K562 (cell line): ENCODE data around the gene ABCA7. TPM values are rescaled to one million over a fixed set of nuclear protein-coding genes. Genes with fewer than 3 reads are reported as not detected.

Experiments
- CCAR2 ChIP-seq: fragments of 200-400 bp; formaldehyde crosslinking; IDR thresholded peaks from 2 replicates; pipeline ENCODE4 v1.6.1; 2017; ENCODE audit warnings: mild to moderate bottlenecking, low read depth, low read length
- CLOCK ChIP-seq: fragments of 250-450 bp; sonication (Bioruptor Pico); IDR thresholded peaks from 2 replicates; pipeline ENCODE4 v1.4.0; 2020; ENCODE audit warnings: mild to moderate bottlenecking, moderate library complexity, borderline replicate concordance
- DPF2 ChIP-seq: fragments of 450-650 bp; IDR thresholded peaks from 2 replicates; pipeline ENCODE4 v1.6.1; 2016
- ETV6 ChIP-seq, 3 experiments: fragments of 150-350 bp in 1 of 3; sonication (generic) in 1 of 3; formaldehyde crosslinking in 1 of 3; IDR thresholded peaks; 2 replicates each; pipeline versions ENCODE4 v1.6.1 to v1.8.0; 2014 to 2022; ENCODE audit warnings: borderline replicate concordance in 2 of 3, low read depth in 2 of 3, antibody characterized with exemption in 1 of 3, low read length in 1 of 3, mild to moderate bottlenecking in 1 of 3, missing genetic modification reagents in 1 of 3
- FOXA3 ChIP-seq, 2 experiments: fragments of 450-650 bp in 1 of 2; sonication (generic) in 1 of 2; formaldehyde crosslinking; IDR thresholded peaks in 1 of 2; conservative IDR thresholded peaks in 1 of 2; 2 replicates each; pipeline versions ENCODE4 v1.4.0 to v1.8.0; 2020 to 2022; ENCODE audit warnings: mild to moderate bottlenecking in 2 of 2, missing genetic modification reagents in 1 of 2
- HDAC3 ChIP-seq: fragments of 450-650 bp; IDR thresholded peaks from 2 replicates; pipeline ENCODE4 v1.6.1; 2018; ENCODE audit warnings: borderline replicate concordance, mild to moderate bottlenecking, moderate library complexity; ENCODE audit not compliant: partially characterized antibody
- HOXB6 ChIP-seq: fragments of 250-450 bp; sonication (Bioruptor Pico); IDR thresholded peaks from 2 replicates; pipeline ENCODE4 v1.5.1; 2022; ENCODE audit warnings: mild to moderate bottlenecking, borderline replicate concordance
- MAX ChIP-seq: sonication (generic); formaldehyde crosslinking; IDR thresholded peaks from 2 replicates; pipeline ENCODE4 v1.9.0; 2022; ENCODE audit warnings: mild to moderate bottlenecking, missing genetic modification reagents
- MYBL2 ChIP-seq, 2 experiments: fragments of 450-650 bp in 1 of 2; sonication (generic) in 1 of 2; formaldehyde crosslinking in 1 of 2; IDR thresholded peaks; 2 replicates each; pipeline versions ENCODE4 v1.6.1 to v1.8.1; 2017 to 2022; ENCODE audit warnings: borderline replicate concordance in 1 of 2, inconsistent platforms in 1 of 2, low read depth in 1 of 2, mild to moderate bottlenecking in 1 of 2, missing genetic modification reagents in 1 of 2, moderate library complexity in 1 of 2
- NR3C1 ChIP-seq: sonication (generic); formaldehyde crosslinking; IDR thresholded peaks from 2 replicates; pipeline ENCODE4 v1.8.1; 2022; ENCODE audit warnings: missing genetic modification reagents
- PRMT5 ChIP-seq: sonication (generic); formaldehyde crosslinking; IDR thresholded peaks from 2 replicates; pipeline ENCODE4 v1.5.0; 2020; ENCODE audit warnings: missing genetic modification reagents
- RBM34 ChIP-seq: fragments of 200-400 bp; formaldehyde crosslinking; IDR thresholded peaks from 2 replicates; pipeline ENCODE4 v1.6.1; 2018; ENCODE audit warnings: low read length, borderline replicate concordance; ENCODE audit not compliant: insufficient read depth
- THRAP3 ChIP-seq: fragments of 450-650 bp; IDR thresholded peaks from 2 replicates; pipeline ENCODE4 v1.6.1; 2016; ENCODE audit warnings: mild to moderate bottlenecking, inconsistent platforms, borderline replicate concordance
- TOE1 ChIP-seq, 2 experiments: fragments of 450-650 bp in 1 of 2; sonication (generic) in 1 of 2; formaldehyde crosslinking in 1 of 2; IDR thresholded peaks; 2 replicates each; pipeline versions ENCODE4 v1.7.1 to v1.8.0; 2016 to 2022; ENCODE audit warnings: borderline replicate concordance in 2 of 2, mild to moderate bottlenecking in 2 of 2, antibody characterized with exemption in 1 of 2, inconsistent platforms in 1 of 2, low read depth in 1 of 2, missing genetic modification reagents in 1 of 2, moderate library complexity in 1 of 2
- ZC3H4 ChIP-seq: sonication (generic); formaldehyde crosslinking; IDR thresholded peaks from 2 replicates; pipeline ENCODE4 v1.9.0; 2021; ENCODE audit warnings: missing genetic modification reagents, borderline replicate concordance
- ZFP1 ChIP-seq: fragments of 450-650 bp; formaldehyde crosslinking; IDR thresholded peaks from 2 replicates; pipeline ENCODE4 v1.4.0; 2020; ENCODE audit warnings: mild to moderate bottlenecking, mixed read lengths
- ZKSCAN8 ChIP-seq: fragments of 200-800 bp; sonication (Bioruptor generic); IDR thresholded peaks from 2 replicates; pipeline ENCODE4 v1.6.1; 2016; ENCODE audit warnings: missing genetic modification characterization, missing compliant biosample characterization
- ZNF354B ChIP-seq: fragments of 250-450 bp; sonication (Bioruptor Pico); IDR thresholded peaks from 2 replicates; pipeline ENCODE4 v1.4.0; 2020
- ZNF395 ChIP-seq: fragments of 200-800 bp; sonication (Bioruptor generic); IDR thresholded peaks from 2 replicates; pipeline ENCODE4 v1.6.1; 2017; ENCODE audit warnings: missing genetic modification characterization, missing compliant biosample characterization
- ZNF699 ChIP-seq: fragments of 250-450 bp; sonication (Bioruptor Pico); IDR thresholded peaks from 2 replicates; pipeline ENCODE4 v1.8.0; 2021; ENCODE audit warnings: mild to moderate bottlenecking, moderate library complexity; ENCODE audit not compliant: insufficient replicate concordance
- polyA plus RNA-seq, 8 experiments: library from polyadenylated mRNA; depleted of rRNA in 4 of 8; stranded (reverse) in 5 of 8; unstranded in 3 of 8; fragments of >200 nt; fragmentation: Nextera tagmentation in 2 of 8; fragmentation: Illumina TruSeq in 1 of 8; extraction: Ambion mirVana in 2 of 8; extraction: Trizol in 1 of 8; gene quantifications; 2 replicates each; pipeline versions ENCODE4 v1.2.1 to v1.2.3, GENCODE V29; 2011 to 2014; ENCODE audit warnings: inconsistent platforms in 1 of 8, missing spikeins in 1 of 8
- total RNA-seq, 7 experiments: library from RNA; depleted of rRNA in 6 of 7; stranded (reverse); fragments of >200 nt in 6 of 7; fragmentation: Illumina TruSeq in 2 of 7; extraction: Trizol in 2 of 7; gene quantifications; 2 replicates each; pipeline versions ENCODE4 v1.2.1 to v1.2.3, GENCODE V29; 2011 to 2021; ENCODE audit warnings: low replicate concordance in 1 of 7

Gene ABCA7
- total and polyA plus RNA-seq, 9 of the 15 experiments (the other 6 are each of a cell fraction or from before 2014, with no cell fraction given): 2.3 to 96.1 (median 31.2) TPM

DNA sequence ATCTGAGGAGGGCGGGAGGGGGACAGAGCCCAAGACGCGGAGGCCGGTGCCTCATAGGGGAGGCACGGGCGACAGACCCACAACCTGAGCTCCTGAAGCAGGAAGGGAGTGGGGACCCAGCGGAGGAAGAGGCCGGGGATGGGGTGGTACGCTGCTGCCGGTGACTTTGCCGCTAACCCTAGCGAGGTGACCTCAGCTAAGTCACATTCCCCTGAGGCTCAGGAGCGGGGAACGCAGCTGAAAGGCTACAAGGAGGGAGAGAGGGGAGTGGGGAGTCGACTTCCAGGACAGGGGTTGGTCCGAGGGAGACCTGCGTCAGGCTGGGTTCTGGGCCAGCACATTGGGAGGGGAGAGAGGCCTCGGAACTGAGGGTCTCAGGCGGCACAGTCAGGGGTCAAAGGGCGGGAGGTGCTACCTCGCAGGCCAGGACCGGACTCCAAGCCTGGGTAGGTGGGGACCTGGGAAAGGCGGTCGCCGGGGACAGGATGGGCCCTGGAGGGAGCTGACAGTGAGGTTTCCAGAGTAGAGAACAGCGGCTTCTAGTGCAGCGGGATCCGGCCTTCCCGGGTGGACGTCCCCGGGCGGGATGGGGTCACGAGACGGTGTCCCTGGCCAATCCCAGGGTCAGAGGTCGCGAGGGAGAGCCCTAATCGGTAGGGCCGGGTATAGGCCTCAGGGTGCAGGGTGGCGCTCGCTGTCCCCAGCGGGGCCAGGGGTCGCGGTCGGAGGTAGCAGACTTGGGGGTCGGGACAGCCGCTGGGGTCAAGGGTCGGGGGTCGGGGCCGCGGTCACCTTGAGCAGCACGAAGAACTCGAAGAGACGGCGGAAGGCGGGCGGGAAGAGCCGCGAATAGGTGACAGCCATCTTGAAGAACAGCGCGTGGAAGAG, 19.7 kb upstream of the ABCA7 start (continued):
- TF ChIP-seq CLOCK (CRISPR knock-in tag) (no peak), MAX (CRISPR knock-in tag) (no peak), ZFP1 (CRISPR knock-in tag) (no peak), CCAR2 (no peak), ZKSCAN8 (no peak), ZNF395 (no peak), PRMT5 (CRISPR knock-in tag) (no peak), HDAC3 (no peak), DPF2 (no peak), RBM34 (no peak), ZNF354B (no peak), MYBL2 (IDR thresholded peaks at IDR 0.05; ENCODE audit: low read depth) (no peak), MYBL2 (CRISPR knock-in tag; IDR thresholded peaks at IDR 0.05; ENCODE audit: borderline replicate concordance) (no peak), ZNF699 (no peak), NR3C1 (CRISPR knock-in tag) (0 out of 2 replicates have a peak, but pooled peaks have one; percentile 18), ETV6 (IDR thresholded peaks at IDR 0.05; ENCODE audit: borderline replicate concordance in 1 of 2, low read depth in 2 of 2, low read length in 1 of 2) (no peak), ETV6 (CRISPR knock-in tag; IDR thresholded peaks at IDR 0.05; ENCODE audit: borderline replicate concordance) (no peak), FOXA3 (CRISPR knock-in tag; conservative IDR thresholded peaks at IDR 0.05 in 1 of 2, IDR thresholded peaks at IDR 0.05 in 1 of 2) (no peak), ZC3H4 (CRISPR knock-in tag) (no peak), THRAP3 (no peak), TOE1 (IDR thresholded peaks at IDR 0.05; ENCODE audit: borderline replicate concordance) (peak; percentile 47; the same call in 1 of the 2 replicates), TOE1 (CRISPR knock-in tag; IDR thresholded peaks at IDR 0.05; ENCODE audit: borderline replicate concordance, low read depth) (no peak), HOXB6 (CRISPR knock-in tag) (no peak)
